HCT116 (cell line): Measurements from ENCODE around the gene NEK5.
"Not testable (repeated sequence)": the region's sequence is repeated elsewhere in the genome, so short reads cannot be mapped to it uniquely, and the experiment has no call there.

ENCODE experiments used
- CBX3 ChIP-seq: IDR thresholded peaks from 2 replicates; pipeline ENCODE4 v1.6.1; 2012; ENCODE audit warnings: low read depth
- CTCF ChIP-seq, 3 experiments: fragments of 200-600 bp in 1 of 3; sonication (generic) in 1 of 3; IDR thresholded peaks in 2 of 3; conservative IDR thresholded peaks in 1 of 3; 2 replicates each; pipeline ENCODE4 v1.5.1; 2012 to 2017; ENCODE audit warnings: low read depth in 2 of 3, low read length in 2 of 3, antibody characterized with exemption in 1 of 3, borderline replicate concordance in 1 of 3, control low read depth in 1 of 3, mild to moderate bottlenecking in 1 of 3, mixed read lengths in 1 of 3, mixed run types in 1 of 3, moderate library complexity in 1 of 3; ENCODE audit not compliant: insufficient read depth in 1 of 3
- EGR1 ChIP-seq: IDR thresholded peaks from 2 replicates; pipeline ENCODE4 v1.6.1; 2012; ENCODE audit warnings: low read depth
- EZH2 ChIP-seq: fragments of 200-600 bp; sonication (generic); IDR thresholded peaks from 2 replicates; pipeline ENCODE4 v1.6.1; 2017; ENCODE audit warnings: antibody characterized with exemption, mixed run types
- MAX ChIP-seq: IDR thresholded peaks from 2 replicates; pipeline ENCODE4 v1.6.1; 2012
- POLR2A ChIP-seq: IDR thresholded peaks from 2 replicates; pipeline ENCODE4 v1.7.0; 2011; ENCODE audit warnings: borderline replicate concordance; ENCODE audit not compliant: insufficient read depth, insufficient read length; ENCODE audit errors: extremely low read depth
- RAD21 ChIP-seq: IDR thresholded peaks from 2 replicates; pipeline ENCODE4 v1.6.1; 2012; ENCODE audit warnings: low read depth, mild to moderate bottlenecking
- REST ChIP-seq: IDR thresholded peaks from 2 replicates; pipeline ENCODE4 v1.6.1; 2012; ENCODE audit warnings: low read depth
- YY1 ChIP-seq: IDR thresholded peaks from 2 replicates; pipeline ENCODE4 v1.6.1; 2011; ENCODE audit warnings: low read length, low read depth, moderate library complexity, mild to moderate bottlenecking; ENCODE audit not compliant: insufficient replicate concordance; ENCODE audit errors: extremely low read depth

- TF ChIP-seq YY1; CTCF (IDR thresholded peaks at IDR 0.05 in 2 of 3, conservative IDR thresholded peaks at IDR 0.05 in 1 of 3; ENCODE audit: borderline replicate concordance in 1 of 3, insufficient read depth in 1 of 3, low read depth in 2 of 3, low read length in 2 of 3); MAX; POLR2A; CBX3; EZH2; EGR1; RAD21; REST: not testable (repeated sequence)
Measured at GRCh38 chr13:52061064-52061463, 67.8 kb downstream of the NEK5 start.
